Loucy (cell line): ENCODE results near the gene MRPL2.

Experiments
- H2AFZ ChIP-seq: fragments of 200-600 bp; sonication (generic); 2 replicates; pipeline ENCODE4 v1.6.0; 2016; ENCODE audit warnings: antibody characterized with exemption, mild to moderate bottlenecking, low read length, moderate library complexity
- H3F3A ChIP-seq: fragments of 200-600 bp; 2 replicates; pipeline ENCODE4 v1.6.0; 2016; ENCODE audit warnings: antibody characterized with exemption, low read depth, mild to moderate bottlenecking
- H3K27me3 ChIP-seq: fragments of 200-600 bp; sonication (generic); 2 replicates; pipeline ENCODE4 v1.6.1; 2014; ENCODE audit warnings: low read length, mild to moderate bottlenecking; ENCODE audit not compliant: insufficient read depth, poor library complexity, severe bottlenecking
- H3K36me3 ChIP-seq: fragments of 200-600 bp; sonication (generic); 2 replicates; pipeline ENCODE4 v1.6.1; 2016; ENCODE audit warnings: low read length; ENCODE audit not compliant: insufficient read depth
- H3K4me1 ChIP-seq: fragments of 200-600 bp; sonication (generic); 2 replicates; pipeline ENCODE4 v1.5.1; 2014; ENCODE audit warnings: low read length, mild to moderate bottlenecking; ENCODE audit not compliant: insufficient read depth, poor library complexity, severe bottlenecking
- H3K4me2 ChIP-seq: fragments of 200-600 bp; sonication (generic); 2 replicates; pipeline ENCODE4 v1.6.0; 2014; ENCODE audit warnings: antibody characterized with exemption, low read length, low read depth, mild to moderate bottlenecking; ENCODE audit not compliant: poor library complexity, severe bottlenecking
- H3K4me3 ChIP-seq: fragments of 200-600 bp; sonication (generic); 2 replicates; pipeline ENCODE4 v1.5.1; 2014; ENCODE audit warnings: low read length, mild to moderate bottlenecking, mixed read lengths; ENCODE audit not compliant: poor library complexity, severe bottlenecking
- H3K79me2 ChIP-seq: fragments of 200-600 bp; sonication (generic); 2 replicates; pipeline ENCODE4 v1.6.1; 2014; ENCODE audit warnings: low read length; ENCODE audit not compliant: insufficient read depth
- H3K9ac ChIP-seq: fragments of 200-600 bp; sonication (generic); 2 replicates; pipeline ENCODE4 v1.6.0; 2014; ENCODE audit warnings: mild to moderate bottlenecking, low read depth, low read length, moderate library complexity; ENCODE audit not compliant: poor library complexity, severe bottlenecking
- H3K9me2 ChIP-seq: fragments of 200-600 bp; sonication (generic); replicated peaks from 2 replicates; pipeline ENCODE4 v1.6.1; 2016; ENCODE audit warnings: low read depth, low read length, mixed read lengths
- H3K9me3 ChIP-seq: fragments of 200-600 bp; sonication (generic); 2 replicates; pipeline ENCODE4 v1.6.1; 2014; ENCODE audit warnings: mild to moderate bottlenecking, antibody characterized with exemption, low read length, low read depth; ENCODE audit not compliant: insufficient read depth
- H4K20me1 ChIP-seq: fragments of 200-600 bp; sonication (generic); 2 replicates; pipeline ENCODE4 v1.6.0; 2014; ENCODE audit warnings: antibody characterized with exemption, low read length, mild to moderate bottlenecking; ENCODE audit not compliant: insufficient read depth, poor library complexity, severe bottlenecking
- EZH2phosphoT487 ChIP-seq: fragments of 200-600 bp; IDR thresholded peaks from 2 replicates; pipeline ENCODE4 v1.6.1; 2018; ENCODE audit warnings: antibody characterized with exemption, mild to moderate bottlenecking, moderate library complexity, borderline replicate concordance
- TF ChIP-seq, protein P1 (sequence below): fragments of 200-600 bp; sonication (generic); conservative IDR thresholded peaks from 2 replicates; pipeline ENCODE4 v1.5.1; 2014; ENCODE audit warnings: mild to moderate bottlenecking, antibody characterized with exemption, low read length

The MRPL2 gene

GRCh38 chr6:43014434-43014909 is 44.8 kb downstream of the MRPL2 start:
- peaks cover 56% of the 10 kb centered on the region for H3K79me2 ChIP-seq
- H3K36me3 ChIP-seq: peaks cover 37% of the 10 kb centered on the region; the same call in 1 of the 2 replicates

DNA sequence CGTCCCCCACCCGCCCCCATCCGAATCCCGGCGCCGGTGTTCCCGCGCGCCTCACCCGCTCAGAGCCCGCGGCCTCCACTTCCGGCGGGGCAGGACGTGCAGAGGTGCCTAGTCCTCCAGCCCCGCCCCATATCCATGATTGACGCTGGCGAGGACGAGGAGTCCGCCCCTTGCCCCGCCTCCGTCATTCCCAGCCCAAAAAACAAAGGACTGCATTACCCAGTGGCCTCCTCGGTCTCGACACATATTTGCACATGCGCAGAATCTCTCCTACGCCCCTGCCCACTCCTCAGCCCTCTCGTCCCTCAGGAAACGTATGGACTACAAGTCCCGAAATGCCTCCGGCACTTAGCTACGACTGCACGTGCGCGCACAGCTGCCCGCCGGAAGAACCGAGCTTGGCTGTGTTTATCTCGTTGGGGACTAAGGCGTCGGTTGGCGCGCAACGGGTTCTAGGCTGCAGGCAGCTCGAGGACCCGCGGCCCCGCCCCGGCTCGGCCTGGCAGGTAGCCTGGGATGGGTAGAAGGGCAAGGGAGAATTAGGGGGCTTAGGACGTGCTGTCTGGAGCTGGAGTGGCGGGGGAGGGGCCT is 45.3 kb downstream of the MRPL2 start, which contains the start of the genes KLHDC3 and MEA1:
Gene KLHDC3 (plus strand): TSS at position 407 of the 591 bp plus-strand sequence. CDS start 2,944 bp downstream, outside the sequence.
Gene MEA1 (minus strand): TSS at position 104 of the 591 bp plus-strand sequence. CDS start 133 bp downstream, outside the sequence.
- peaks cover 56% of the 10 kb centered on the region for H3K79me2 ChIP-seq
- TF ChIP-seq, protein P1, sequence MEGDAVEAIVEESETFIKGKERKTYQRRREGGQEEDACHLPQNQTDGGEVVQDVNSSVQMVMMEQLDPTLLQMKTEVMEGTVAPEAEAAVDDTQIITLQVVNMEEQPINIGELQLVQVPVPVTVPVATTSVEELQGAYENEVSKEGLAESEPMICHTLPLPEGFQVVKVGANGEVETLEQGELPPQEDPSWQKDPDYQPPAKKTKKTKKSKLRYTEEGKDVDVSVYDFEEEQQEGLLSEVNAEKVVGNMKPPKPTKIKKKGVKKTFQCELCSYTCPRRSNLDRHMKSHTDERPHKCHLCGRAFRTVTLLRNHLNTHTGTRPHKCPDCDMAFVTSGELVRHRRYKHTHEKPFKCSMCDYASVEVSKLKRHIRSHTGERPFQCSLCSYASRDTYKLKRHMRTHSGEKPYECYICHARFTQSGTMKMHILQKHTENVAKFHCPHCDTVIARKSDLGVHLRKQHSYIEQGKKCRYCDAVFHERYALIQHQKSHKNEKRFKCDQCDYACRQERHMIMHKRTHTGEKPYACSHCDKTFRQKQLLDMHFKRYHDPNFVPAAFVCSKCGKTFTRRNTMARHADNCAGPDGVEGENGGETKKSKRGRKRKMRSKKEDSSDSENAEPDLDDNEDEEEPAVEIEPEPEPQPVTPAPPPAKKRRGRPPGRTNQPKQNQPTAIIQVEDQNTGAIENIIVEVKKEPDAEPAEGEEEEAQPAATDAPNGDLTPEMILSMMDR: no peak
- no peak for TF ChIP-seq EZH2phosphoT487
- peak within 1 kb of the TSS; percentile 91 for H3K9ac ChIP-seq
- peak within 1 kb of the TSS; percentile 82 for H3K4me3 ChIP-seq
- no peaks in the 10 kb centered on the region for H4K20me1 ChIP-seq
- H3F3A ChIP-seq: no peaks in the 10 kb centered on the region
- no peaks in the 10 kb centered on the region for H3K9me3 ChIP-seq
- peak within 1 kb of the TSS; percentile 84 for H2AFZ ChIP-seq
- H3K9me2 ChIP-seq: no peaks in the 10 kb centered on the region
- peak within 1 kb of the TSS; percentile 97 for H3K4me2 ChIP-seq
- H3K27me3 ChIP-seq: no peaks in the 10 kb centered on the region
- peaks cover 36% of the 10 kb centered on the region for H3K4me1 ChIP-seq
- peaks cover 43% of the 10 kb centered on the region; the same call in 1 of the 2 replicates for H3K36me3 ChIP-seq

More at GRCh38 chr6:43014434-43014909, 44.8 kb downstream of the MRPL2 start:
- no peaks in the 10 kb centered on the region for H4K20me1 ChIP-seq
- H3K4me2 ChIP-seq: peak overlapping the region; percentile 87
- H3K9me2 ChIP-seq: no peaks in the 10 kb centered on the region
- H2AFZ ChIP-seq: 0 out of 2 replicates have a peak overlapping the region, but pooled peaks have one; percentile 32
- H3K9me3 ChIP-seq: no peaks in the 10 kb centered on the region
- no peaks in the 10 kb centered on the region for H3F3A ChIP-seq
- TF ChIP-seq, protein P1: no peak
- no peak for TF ChIP-seq EZH2phosphoT487
- peak overlapping the region; percentile 82 for H3K4me3 ChIP-seq
- peaks cover 36% of the 10 kb centered on the region for H3K4me1 ChIP-seq
- no peaks in the 10 kb centered on the region for H3K27me3 ChIP-seq
- peak overlapping the region; percentile 81 for H3K9ac ChIP-seq

- TF ChIP-seq EZH2phosphoT487: no peak
- TF ChIP-seq, protein P1: no peak
- Histone ChIP-seq H3K9me2 (no peaks in the 10 kb centered on the region), H3K9me3 (no peaks in the 10 kb centered on the region), H4K20me1 (no peaks in the 10 kb centered on the region), H3F3A (no peaks in the 10 kb centered on the region), H3K4me2 (peak overlapping the region; percentile 97), H3K4me1 (peaks cover 36% of the 10 kb centered on the region), H3K79me2 (peaks cover 56% of the 10 kb centered on the region), H3K27me3 (no peaks in the 10 kb centered on the region), H2AFZ (peak overlapping the region; percentile 84), H3K4me3 (peak overlapping the region; percentile 82), H3K36me3 (peaks cover 48% of the 10 kb centered on the region; the same call in 1 of the 2 replicates), H3K9ac (peak overlapping the region; percentile 91)
These were observed 46.0 kb downstream of the MRPL2 start for GRCh38 chr6:43013097-43013842.
